ENCODE results near the gene MSRB1.

GRCh38 chr16:1895068-1895467 is 47.9 kb downstream of the MSRB1 start:
- TF ChIP-seq RAD21 (IDR thresholded peaks at IDR 0.05 in 1 of 2, conservative IDR thresholded peaks at IDR 0.05 in 1 of 2; ENCODE audit: low read depth in 2 of 2, low read length in 2 of 2) (no peak), HDAC2 (IDR thresholded peaks at IDR 0.05; ENCODE audit: borderline replicate concordance in 1 of 2, low read depth in 2 of 2, low read length in 2 of 2) (no peak), RFX5 (IDR thresholded peaks at IDR 0.05; ENCODE audit: borderline replicate concordance, low read depth, low read length) (no peak)

Data from H1 (cell line).